LHCN-M2 (cell line): ENCODE data around the gene BAHD1. TPM values are rescaled to one million over a fixed set of nuclear protein-coding genes. Genes with fewer than 3 reads are reported as not detected.
A peak's percentile ranks its signal among the peaks of the same experiment; 100 is the strongest.

Experiments used
- DNase-seq: peaks from one replicate; pipeline ENCODE4 v3.0.0-alpha.2; 2012; ENCODE audit warnings: low read depth
- total RNA-seq: library from RNA; depleted of rRNA; stranded (reverse); fragments of >200 nt; gene quantifications from 2 replicates; pipeline ENCODE4 v1.2.3, GENCODE V29; 2014

BAHD1 gene
- total RNA-seq, 1 experiment from 2014 or later: 8.3 TPM

DNA sequence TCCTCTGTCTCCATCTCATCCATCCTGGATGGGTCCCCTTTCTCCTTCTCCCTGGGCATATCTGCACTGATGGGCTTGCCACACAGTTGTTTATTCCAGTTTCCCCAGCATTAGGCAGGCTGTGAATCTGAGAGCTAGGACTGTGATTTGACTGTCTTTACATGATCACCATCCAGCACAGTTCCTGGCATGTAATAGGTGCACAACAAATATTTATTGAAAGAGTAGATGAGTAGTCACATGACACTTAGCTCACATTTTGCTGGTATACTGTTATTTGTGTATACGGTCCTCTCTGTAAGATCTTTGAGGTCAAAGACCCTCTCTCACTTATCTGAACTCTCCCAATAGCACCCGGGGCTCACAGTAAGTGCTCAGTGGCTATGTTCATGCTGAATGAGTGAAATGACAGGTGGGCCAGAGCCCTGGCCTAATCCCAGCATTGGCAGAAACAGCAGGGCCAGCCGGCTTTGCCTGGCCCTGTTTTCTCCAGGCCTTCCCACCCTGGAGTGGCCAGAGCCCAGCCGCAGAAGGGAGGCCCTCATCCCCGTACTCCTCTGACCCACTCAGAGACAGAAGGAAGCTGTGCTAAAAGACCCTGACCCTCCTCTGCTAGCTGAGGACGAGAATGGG lies 16.2 kb upstream of the BAHD1 start:
- DNase-seq: peak; percentile 26

DNA sequence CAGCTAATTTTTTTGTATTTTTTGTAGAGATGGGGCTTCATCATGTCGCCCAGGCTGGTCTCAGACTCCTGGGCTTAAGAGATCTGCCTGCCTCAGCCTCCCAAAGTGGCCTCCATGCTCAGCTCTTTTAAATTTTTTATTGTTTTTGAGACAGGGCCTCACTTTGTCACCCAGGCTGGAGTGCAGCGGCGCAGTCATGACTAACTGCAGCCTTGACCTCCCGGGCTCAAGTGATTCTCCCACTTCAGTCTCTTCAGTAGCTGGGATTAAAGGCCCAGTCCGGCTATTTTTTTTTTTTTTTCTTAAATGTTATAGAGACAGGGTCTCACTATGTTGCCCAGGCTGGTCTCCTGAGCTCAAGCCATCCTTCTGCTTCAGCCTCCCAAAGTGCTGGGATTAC lies 15.1 kb upstream of the BAHD1 start:
- no peak for DNase-seq

DNA sequence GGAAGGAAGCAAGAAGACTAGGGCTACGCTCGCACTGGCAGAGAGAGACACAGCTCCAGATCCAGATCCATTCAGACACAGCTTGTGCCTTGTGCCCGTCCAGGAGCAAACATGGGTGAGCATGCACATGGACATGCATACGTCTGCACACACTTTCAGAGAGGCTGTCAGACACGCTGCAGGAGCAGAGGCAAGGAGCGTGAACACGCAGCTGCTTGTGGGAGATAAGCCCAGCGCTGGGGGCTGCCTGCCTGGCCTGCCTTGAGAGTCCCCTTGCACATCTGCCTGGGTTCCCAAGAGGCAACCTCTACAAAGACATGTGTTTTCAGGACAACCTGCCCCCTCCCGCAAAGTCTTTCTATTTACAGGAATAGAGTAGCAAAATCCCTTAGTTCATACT lies 13.6 kb upstream of the BAHD1 start:
- DNase-seq: no peak

DNA sequence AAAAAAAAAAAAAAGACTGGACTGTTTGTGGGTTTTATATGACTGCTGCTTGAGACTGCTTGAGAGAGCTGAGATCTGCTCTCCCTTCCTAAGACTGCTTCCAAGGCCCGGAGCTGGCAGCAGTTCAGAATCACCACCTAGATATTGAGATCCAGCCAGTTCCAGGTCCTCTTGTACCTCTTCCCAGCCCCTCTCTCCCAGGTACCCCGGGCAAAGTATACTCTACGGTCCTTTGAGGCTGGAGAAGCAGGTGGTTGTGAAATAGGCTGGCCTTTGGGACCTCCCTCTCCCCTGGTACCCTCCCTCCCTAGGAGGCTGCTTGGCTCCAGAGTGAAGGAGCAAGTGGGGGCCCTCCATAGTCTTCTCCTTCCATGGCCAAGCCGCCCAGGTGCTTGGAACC lies 12.6 kb upstream of the BAHD1 start:
- DNase-seq: no peak

DNA sequence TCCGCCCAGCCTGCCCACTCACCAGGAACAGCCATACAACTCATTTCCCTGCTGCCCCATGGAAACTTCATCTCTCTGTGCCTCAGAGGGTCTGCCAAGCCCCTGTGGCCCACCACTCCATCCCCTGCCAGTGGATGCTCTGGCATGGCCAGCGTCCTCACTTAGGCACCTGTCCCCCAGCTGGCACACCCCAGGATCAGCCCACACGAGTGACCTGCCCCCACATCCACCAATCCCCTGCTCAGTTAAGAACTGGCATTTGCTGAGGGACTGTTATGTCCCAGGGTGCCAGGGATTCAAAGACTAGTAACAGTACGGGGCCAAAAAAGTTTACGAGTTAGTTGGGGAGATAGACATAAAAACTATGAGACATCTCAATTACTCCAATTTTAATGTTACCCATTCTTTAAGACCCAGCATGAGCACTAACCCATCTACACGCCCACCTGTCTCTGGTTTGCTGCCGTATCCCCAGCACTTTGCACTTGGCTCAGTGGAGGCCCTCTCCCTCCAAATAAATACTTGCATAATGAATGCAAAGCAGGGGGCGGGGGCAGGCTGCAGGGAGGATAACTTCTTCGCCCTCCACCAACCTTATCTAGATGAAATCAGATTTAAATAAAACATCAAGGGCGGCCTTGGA lies 11.6 kb upstream of the BAHD1 start:
- no peak for DNase-seq

DNA sequence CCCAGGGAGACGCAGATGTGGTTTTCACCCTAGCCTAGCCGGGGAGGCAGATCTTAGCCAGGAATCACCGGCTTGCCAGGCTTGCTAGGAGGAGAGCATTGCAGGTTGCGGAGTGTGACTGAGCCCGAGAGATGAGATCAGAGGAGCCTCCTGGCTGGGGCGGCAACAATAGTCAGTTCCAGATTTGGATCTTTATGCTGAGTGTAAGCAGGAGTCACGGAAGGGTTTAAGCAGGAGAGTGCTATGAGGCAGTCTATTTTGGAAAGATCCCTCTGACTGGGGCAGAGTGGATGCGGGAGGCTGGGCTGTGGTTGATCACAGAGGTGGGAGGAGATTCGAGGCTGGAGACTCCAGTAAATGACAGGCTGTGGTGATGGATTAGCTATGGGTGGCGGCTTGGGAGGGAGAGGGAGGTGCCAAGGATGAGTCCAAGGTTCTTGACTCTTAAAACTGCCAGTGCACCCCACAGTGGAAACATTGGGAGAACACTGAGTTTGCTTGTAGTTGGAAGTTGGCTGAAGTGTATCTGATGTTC lies 10.4 kb upstream of the BAHD1 start:
- peak; percentile 38 for DNase-seq

DNA sequence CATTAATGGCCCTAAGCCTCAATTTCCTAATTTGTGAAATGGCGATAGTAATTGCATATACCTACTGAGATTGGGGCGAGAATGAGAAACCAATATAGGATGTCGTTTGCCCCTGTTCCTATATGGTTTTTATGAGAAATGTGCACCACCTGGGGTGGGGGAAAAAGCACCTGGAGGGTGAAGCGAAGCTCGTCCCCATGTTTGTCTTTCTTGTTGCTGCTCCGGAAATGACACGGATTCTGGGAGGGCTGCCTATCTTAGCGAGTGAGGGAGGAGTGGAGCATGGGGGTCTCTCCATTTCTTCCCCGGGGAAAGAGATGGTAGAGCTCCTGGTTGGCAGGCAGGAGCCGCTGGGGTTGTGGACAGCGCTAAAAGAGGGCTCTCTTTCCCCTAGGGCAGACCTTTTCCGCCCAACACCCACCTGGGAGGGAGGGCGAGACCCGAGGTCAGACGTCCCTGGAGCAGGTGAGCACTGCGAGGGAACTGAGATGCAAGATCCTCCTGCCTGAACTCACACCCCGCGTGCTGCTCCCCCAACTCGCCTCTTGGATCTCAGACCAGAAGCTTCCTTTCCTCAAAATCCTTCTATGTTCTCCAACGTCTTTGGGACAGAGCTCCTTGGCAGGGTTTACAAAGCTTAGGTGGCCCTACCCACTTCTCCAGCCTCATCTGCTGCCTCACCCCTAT lies 5.6 kb upstream of the BAHD1 start:
- no peak for DNase-seq

DNA sequence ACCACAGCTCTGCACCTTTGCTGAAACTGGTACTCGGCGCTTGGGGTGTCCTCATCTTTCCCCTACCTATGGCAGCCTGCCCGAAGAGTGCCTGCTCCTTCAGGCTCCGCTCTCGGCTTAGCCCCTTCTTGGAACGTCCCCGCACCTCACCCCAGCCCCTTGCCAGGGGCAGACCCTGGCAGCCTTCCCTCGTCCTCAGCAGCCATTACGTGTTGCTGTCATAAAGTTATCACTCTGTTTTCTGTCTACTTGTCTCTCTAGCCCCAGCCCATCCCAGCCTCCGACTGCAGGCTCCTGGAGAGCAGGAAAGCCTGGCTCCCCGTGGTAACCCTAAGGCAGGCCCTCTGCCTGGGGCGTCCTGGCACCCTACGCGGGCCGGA lies 5.1 kb upstream of the BAHD1 start:
- DNase-seq: no peak

DNA sequence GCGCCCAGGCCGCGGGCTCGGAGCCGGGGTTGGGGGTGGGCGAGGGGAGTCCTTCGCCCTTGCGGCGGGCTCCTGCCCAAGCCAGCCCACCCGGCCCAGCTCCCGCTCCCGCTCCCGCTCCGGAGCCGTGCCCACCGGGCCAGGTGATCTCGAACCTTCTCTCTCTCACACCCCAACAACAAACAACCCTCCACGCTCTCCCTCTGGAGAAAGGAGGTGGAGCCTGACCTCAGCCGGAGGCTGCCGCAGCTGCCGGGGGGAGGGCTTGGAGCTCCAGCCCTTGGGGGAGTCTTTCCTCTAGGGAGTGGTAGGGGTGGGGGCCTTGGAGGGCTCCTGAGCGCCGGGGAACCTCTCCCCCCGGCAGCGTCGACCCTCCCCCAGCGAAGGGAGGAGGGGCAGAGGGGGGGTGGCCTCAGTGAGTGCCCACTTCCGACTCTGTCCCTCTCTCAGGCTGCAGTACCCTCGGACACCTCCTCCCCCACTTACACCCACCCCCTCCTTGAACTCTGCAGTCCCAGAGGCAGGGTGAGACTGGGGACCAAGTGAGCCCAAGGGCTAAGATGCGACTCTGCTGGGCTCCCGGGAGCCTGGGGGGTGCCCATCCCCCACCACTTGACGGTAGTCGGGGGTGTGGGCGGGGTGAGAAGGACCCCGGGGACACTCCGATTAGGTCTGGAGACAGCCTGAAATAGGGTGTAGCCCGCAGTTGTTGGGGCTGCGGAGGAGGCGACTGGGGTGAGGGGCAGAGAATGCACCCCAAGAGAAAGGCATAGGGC lies 4.4 kb upstream of the BAHD1 start:
- peak; percentile 20 for DNase-seq

DNA sequence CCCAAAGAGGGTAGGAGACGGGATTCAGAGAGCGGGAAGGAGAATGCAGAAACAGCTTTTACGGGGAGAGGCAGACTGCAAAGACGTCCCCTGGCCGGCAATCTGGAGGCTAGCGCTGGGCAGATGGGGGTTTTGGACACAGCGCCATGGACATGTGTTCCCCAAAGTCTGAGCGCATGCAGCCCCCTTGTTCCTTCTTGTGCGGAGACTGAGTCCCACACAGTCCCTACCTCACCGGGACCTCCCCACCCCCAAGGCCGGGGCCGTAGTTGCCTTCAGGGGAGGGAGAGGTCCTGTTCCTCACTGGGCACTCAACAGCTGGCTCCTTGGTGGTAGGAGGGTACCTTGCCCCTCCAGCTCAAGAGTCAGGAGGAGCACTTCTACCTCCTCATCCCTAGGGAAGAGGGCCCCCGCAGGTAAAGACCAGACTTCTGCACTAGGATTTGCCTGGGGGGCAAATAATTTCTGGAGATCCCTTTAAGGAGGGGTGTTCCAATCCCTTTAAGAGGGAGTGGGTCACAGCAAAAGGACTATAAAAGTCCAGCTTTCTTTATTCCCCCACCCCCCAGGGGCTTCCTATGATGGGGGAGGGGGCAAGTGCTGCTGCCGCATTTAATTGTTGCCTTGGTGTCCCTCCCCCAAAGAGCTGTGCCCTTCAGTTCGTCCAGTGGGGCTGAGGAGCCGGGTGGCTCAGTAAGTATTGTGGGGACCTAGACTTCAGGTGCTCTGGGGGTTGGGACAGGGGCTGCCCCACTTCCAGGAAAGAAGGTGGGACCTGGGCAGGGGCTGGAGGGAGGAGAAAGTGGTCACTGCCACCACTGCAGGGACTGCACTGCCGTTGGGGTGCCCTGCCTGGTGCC lies 3.6 kb upstream of the BAHD1 start:
- DNase-seq: no peak

DNA sequence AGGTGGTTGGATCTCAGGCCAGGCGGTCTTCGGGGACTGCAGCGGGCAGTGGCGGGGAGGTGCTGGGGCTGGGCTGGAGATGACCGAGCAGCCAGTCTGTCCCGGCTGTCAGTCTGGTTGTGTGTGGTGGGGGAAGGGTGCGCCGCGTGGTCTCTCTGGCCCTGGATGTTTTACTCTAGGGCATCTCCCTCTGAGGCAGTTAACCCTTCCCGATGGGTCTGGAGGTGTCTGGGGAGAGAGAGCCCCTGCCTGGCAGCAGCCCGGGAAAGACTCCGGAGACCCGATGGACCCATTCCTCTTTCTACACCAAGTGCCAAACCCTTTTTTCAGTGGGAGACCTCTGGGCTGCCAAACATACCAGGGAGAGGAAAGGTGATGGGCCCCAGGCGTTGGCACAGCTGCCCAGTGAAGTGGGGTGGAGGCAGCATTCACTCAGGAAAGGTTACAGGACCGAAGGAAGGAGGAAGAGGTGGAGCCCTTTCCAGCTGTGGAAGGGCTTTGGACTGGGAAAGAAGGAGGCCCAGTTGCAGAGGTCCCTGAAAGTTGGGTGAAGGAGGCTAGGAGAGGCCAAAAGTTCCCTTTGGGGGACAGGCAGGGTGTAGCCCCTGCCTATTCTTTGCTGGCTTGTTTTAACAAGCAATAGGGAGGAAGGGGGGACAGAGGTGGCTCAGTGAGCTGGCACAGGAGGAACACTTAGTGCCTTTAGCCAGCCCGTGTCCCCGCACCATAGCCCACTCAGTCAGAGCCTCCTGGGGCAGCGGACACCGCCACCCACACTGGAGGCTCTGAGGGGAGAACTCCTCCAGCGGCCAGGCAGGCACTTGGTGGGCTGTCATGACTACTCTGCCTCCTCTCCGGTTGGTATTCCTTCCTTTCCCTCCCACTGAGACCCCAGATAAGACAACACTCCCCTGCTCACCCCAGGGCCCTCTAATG lies 2.7 kb upstream of the BAHD1 start:
- no peak for DNase-seq

DNA sequence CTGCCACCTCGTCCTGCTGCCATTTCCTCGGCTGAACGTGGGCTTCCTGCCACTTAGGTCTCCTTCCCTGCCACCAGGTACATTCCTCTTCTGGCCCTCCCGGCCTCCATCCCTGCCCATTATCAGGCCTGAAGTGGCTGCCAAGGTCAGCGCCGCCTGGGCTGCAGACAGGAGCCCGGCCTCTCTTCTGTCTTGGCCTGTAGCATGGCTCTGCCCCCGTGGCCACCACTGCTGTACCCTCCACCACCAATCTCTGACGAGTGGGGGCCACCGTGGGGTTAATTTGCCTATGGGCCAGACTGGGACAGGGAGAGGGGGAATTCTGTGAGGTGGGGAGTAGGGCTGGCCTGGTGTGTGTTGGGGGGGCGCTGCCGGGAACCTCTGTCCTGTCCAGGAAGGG lies 2.0 kb upstream of the BAHD1 start:
- DNase-seq: no peak

DNA sequence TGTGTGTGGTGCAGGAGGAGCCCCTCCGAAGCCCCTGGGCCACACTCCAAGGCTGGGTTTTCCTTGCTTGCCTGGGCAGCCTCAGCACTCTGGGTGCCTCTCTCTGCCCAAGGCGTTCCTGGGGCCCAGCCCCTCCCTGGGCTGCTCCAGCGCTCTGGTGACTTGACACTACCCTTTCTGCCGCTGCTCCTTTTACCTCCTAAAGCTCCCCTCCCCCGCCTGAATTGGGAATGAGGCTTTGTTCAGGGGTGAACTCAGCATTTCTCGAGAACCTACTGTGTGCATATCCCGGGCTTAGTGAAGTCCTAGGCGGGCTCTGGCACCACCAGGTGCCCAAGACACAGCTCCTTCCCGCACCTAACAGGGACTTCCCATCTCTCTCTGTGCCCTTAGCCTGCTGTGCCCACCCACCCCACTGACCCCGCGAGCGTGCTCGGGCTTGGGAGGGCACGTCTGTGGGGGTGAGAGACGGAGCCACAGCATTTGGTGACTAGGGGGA lies 1.2 kb upstream of the BAHD1 start:
- DNase-seq: no peak

DNA sequence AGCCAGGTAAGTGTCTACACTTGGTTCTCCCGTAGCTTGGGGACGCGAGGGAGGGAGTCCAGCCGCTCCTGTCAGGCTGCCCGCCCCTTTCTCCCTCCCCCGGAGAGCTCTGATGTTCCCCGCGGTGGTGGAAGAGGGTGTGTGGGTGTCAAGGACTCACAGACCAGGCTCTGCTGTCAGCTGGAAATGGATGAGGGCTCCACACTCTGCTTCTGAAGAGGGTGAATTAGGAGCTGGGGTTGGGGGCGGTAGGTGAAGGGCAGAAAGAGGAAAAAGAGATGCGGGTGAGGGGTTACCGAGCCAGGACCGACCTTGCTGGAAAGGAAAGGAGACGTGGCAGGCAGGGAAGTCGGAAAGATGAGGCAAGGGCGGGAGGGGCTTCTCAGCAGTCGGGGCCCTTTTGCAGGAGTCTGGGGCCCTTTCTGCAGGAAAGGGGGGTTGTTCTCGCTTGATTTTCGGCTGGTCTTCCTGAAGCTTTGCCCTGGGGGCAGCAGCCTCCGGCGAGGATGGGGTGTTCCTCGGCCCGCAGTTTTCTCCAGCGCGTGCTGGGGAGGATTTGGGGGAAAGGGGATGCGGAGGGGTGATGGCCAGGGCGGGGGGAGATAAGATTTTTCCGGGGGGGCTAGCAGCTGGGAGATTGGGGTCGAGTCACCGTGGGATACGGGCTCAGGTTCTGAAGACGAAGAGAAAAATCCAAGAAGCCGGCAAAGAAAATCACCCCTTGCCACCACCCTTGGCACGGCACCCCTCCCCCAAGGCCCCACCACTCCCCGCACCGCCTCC lies 602 bp upstream of the BAHD1 start:
- peak; percentile 24 for DNase-seq

DNA sequence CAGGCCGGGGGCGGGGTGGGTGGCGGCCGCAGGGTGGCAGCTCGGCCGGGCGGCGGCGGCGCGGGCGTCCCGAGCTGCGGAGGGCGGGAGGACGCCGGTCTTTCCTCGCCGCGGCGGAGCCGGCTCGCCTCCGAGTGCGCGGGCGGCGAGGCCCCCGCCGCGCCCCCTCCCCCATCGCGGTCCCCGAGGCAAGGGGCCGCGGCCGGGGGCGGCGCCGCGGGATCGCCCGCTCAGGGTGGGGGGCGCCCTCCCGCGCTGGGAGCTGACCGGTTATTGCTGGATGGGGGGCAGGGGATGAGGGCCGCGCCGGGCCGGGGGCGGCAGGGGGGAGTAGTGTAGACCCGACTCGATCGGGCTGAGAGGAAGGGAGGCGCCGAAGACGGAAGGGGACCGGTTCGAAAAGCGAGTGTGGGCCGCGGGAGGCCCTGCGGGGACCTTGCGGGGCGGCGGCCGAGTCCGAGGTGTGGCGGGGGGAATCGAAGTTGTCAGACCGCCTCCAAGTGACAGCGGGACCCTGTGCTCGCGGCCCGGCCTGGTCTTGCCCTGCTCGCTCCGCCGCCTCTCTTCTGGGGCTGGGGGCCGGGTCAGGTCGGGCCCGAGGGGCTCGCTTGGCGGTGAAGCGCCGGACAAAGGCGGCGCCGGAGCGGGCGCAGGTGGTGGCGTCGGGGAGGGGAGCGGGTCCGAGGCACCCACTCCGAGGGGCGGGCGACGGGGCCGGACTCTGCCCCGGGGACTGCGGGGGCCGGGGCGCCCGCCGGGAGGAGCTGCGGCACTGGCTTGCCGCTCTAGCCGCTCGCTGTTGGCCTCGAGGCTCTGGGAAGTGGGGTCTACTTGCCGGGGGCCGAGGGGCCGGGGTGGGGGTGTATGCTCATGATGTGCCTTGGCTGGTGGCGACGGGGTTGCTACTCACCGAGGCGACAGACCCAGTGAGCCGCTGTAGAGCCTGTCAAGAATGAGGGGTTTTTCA lies 1.1 kb downstream of the BAHD1 start:
- DNase-seq: no peak

DNA sequence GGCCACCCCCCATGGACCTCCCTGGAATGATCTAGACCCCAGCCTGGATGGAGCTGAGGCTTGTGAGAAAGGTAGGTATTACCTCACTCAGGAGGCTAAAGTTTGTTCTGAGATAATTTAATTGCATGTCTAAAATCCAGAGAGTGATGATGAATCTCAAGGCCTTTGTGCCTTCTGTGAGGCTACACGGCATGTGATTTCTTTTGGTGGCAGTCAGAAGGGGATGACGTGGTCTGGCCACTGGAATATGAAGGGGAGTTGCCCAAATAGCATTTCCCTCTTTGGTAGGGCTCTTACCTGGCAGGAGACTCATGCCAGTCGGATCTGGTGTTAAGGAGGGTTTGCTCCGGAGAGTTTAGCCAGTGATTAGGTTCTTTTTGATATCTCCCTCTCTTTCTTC lies 2.5 kb downstream of the BAHD1 start:
- no peak for DNase-seq

DNA sequence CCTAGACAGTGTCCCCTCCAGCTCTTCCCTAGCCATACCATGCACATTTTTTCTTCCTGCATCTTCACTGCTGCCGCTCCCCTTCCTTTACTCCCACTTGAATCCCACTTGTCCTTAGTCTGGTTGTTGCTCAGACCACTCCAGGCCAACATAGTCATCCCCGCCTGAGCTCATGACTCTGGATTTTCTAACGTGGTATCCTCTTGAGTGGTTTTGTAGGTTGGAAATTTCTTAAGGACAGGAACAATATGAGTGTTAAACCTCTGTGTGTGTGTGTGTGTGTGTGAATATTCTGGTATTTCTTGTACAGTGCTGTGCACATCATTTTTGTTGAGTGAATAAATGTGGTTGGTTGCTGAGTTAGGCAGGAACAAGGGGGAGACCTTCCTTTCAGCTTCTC lies 3.1 kb downstream of the BAHD1 start:
- DNase-seq: no peak

DNA sequence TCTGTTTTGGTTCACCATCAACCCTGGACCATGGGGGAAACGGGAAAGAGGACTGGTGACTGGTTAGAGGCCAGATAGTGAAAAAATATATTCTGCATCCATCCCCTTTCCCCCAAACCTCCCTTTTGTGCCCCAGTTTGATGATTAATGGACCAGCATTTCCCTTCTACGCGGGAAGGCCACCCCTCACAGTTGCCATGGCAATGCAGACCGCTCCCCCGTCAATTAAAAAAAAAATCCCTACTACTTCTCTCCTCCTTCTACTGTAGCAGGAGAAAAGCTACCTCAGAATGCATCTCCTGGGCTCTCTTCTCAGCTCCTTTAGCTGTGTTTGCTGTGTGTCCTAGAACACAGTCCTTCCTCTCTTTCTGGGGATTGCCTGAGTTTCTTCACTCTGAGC lies 4.0 kb downstream of the BAHD1 start:
- no peak for DNase-seq
